Measurements from ENCODE around the gene CDH11. TPM values are rescaled to one million over a fixed set of nuclear protein-coding genes. Genes with fewer than 3 reads are reported as not detected.

CDH11 gene
- 94.1 TPM for total RNA-seq
- long read RNA-seq, full-length matches to known transcripts, result 30 of 53 reads
- long read RNA-seq, partial matches to known transcripts, result 17 of 53 reads
- long read RNA-seq, other reads (novel, unspliced or antisense), result 6 of 53 reads

- TF ChIP-seq CTCF (IDR thresholded peaks at IDR 0.05), result peak; percentile 5
- peak within 1 kb of the TSS; percentile 77 for H3K27ac ChIP-seq
- DNase-seq (peak; percentile 46), ATAC-seq (peak; percentile 65 to 68)
- no peaks in the 10 kb centered on the region for H3K36me3 ChIP-seq
- no peaks in the 10 kb centered on the region for H3K9me3 ChIP-seq
- H3K4me3 ChIP-seq, result peak within 1 kb of the TSS; percentile 59
- intact Hi-C loops (cut with DNase I), result no loop called here
- peaks cover 9% of the 10 kb centered on the region for H3K4me1 ChIP-seq
- peaks cover 42% of the 10 kb centered on the region for H3K27me3 ChIP-seq (ENCODE audit: low read depth)
Measured at GRCh38 chr16:65121870-65122723, at the start of gene CDH11. CDH11 (minus strand) TSS chr16:65122063; CDS start chr16:65004869, 117,194 bp downstream.

DNA sequence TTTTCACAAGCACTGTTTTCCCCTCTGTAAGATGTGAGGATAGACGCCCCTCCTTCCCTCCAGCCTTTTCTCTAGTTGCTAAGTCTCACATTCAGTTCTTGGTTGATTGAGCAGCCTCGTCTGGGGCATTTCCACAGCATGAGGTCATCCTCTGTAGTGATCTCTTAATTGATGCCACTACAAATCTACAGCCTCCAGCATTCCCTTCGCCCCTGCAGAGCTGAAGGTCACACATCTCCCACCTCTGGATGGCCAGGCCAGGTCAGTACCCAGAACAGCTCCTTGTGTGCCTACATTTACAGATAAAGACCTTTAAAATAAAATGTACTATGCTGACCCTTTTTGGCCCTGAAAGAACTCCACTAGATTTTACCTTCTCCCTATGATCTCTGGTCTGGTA, 32.5 kb upstream of the CDH11 start:
- intact Hi-C loops (cut with DNase I), result no loop called here
- H3K9me3 ChIP-seq, result no peaks in the 10 kb centered on the region
- H3K36me3 ChIP-seq, result no peaks in the 10 kb centered on the region
- no peak overlapping the region for H3K4me3 ChIP-seq
- DNase-seq (no peak), ATAC-seq (no peak)
- no peaks in the 10 kb centered on the region for H3K4me1 ChIP-seq
- TF ChIP-seq CTCF (IDR thresholded peaks at IDR 0.05), result no peak
- H3K27me3 ChIP-seq (ENCODE audit: low read depth), result no peaks in the 10 kb centered on the region
- no peak overlapping the region for H3K27ac ChIP-seq

GRCh38 chr16:65153365-65154105, 31.7 kb upstream of the CDH11 start:
- ATAC-seq (no peak), DNase-seq (no peak)
- intact Hi-C loops (cut with DNase I), result no loop called here
- Histone ChIP-seq H3K36me3 (no peaks in the 10 kb centered on the region), H3K4me3 (no peak overlapping the region), H3K27ac (no peak overlapping the region), H3K27me3 (ENCODE audit: low read depth) (no peaks in the 10 kb centered on the region), H3K4me1 (no peaks in the 10 kb centered on the region), H3K9me3 (no peaks in the 10 kb centered on the region)
- TF ChIP-seq CTCF (IDR thresholded peaks at IDR 0.05), result no peak

- Histone ChIP-seq H3K4me3 (no peak overlapping the region), H3K36me3 (no peaks in the 10 kb centered on the region), H3K27ac (no peak overlapping the region), H3K4me1 (no peaks in the 10 kb centered on the region), H3K9me3 (no peaks in the 10 kb centered on the region), H3K27me3 (ENCODE audit: low read depth) (no peaks in the 10 kb centered on the region)
- no peak for ATAC-seq
- intact Hi-C loops (cut with DNase I), result no loop called here
- DNase-seq, result no peak
- TF ChIP-seq CTCF (IDR thresholded peaks at IDR 0.05), result no peak
Measured at GRCh38 chr16:65148804-65149203, 26.9 kb upstream of the CDH11 start.

- DNase-seq (no peak), ATAC-seq (no peak)
- H3K27ac ChIP-seq, result no peak overlapping the region
- H3K27me3 ChIP-seq (ENCODE audit: low read depth), result no peaks in the 10 kb centered on the region
- H3K9me3 ChIP-seq, result no peaks in the 10 kb centered on the region
- H3K36me3 ChIP-seq, result no peaks in the 10 kb centered on the region
- no peak overlapping the region for H3K4me3 ChIP-seq
- TF ChIP-seq CTCF (IDR thresholded peaks at IDR 0.05), result no peak
- no peaks in the 10 kb centered on the region for H3K4me1 ChIP-seq
- intact Hi-C loops (cut with DNase I), result no loop called here
Measured at GRCh38 chr16:65142276-65142675, 20.4 kb upstream of the CDH11 start.

All from lower lobe of right lung (tissue), 2 donors.